ENCODE measurements around the gene WIF1. TPM values are rescaled to one million over a fixed set of nuclear protein-coding genes. Genes with fewer than 3 reads are reported as not detected.

The WIF1 gene
- 0.22 and 0.31 TPM in 2 replicates for total RNA-seq
- long read RNA-seq = 0 reads

DNA sequence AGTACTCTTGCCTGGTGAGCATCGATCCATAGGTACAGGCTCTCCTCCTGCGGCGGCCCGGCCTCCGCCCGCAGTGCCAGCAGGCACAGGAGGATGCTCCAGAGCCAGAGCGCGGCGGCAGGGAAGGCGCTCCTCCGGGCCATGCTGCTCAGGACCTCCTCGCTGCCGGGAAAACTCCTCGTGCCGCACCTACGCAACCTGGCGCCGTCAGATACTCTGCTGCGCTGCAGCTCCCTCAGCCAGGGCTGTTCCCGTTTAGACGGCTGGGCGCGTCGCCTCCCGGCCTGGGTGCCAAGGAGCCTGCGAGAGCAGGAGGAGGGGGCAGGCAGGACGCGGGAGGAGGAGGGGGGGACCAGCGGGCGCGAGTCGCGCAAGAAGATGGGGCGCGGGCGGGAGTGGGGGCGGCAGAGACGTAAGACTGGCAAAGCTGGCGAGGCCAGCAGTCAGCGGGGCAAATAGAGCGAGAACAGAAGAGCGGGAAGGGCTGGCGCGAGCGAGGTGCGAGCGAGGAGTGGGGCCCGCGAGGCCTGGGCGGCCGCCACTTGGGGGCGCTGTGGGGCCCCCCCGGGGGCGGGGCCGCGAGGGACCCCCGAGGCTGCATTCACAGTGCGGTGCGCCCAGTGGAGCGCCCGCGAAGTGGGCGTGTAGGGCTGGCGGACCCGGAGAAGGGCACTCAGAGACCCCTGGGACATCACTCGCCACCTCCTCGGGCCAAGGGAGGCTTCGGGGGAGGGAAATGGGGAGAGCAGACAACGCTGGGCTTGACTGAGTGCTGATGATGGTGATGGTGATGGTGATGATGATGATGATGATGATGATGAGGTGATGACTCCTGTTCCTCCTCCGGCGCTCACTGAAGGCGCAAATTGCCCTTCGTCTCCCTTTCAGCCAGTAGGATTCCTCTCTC lies at the start of gene WIF1:
TSS of gene WIF1 (minus strand) at position 257 of the 907 bp plus-strand sequence. CDS start at position 143, 114 bp downstream.
- Mint-ChIP-seq H3K9me3 (ENCODE audit: low read depth) (no peaks in the 10 kb centered on the region), H3K27ac (no peak within 1 kb of the TSS), H3K36me3 (ENCODE audit: insufficient read depth) (no peaks in the 10 kb centered on the region), H3K27me3 (peaks cover 50% of the 10 kb centered on the region), H3K4me1 (ENCODE audit: low read depth) (no peaks in the 10 kb centered on the region), H3K4me3 (ENCODE audit: low read depth) (no peak within 1 kb of the TSS)
- peak; percentile 14 for DNase-seq (ENCODE audit: low spot score, unreplicated experiment)
- TF ChIP-seq, protein P1, sequence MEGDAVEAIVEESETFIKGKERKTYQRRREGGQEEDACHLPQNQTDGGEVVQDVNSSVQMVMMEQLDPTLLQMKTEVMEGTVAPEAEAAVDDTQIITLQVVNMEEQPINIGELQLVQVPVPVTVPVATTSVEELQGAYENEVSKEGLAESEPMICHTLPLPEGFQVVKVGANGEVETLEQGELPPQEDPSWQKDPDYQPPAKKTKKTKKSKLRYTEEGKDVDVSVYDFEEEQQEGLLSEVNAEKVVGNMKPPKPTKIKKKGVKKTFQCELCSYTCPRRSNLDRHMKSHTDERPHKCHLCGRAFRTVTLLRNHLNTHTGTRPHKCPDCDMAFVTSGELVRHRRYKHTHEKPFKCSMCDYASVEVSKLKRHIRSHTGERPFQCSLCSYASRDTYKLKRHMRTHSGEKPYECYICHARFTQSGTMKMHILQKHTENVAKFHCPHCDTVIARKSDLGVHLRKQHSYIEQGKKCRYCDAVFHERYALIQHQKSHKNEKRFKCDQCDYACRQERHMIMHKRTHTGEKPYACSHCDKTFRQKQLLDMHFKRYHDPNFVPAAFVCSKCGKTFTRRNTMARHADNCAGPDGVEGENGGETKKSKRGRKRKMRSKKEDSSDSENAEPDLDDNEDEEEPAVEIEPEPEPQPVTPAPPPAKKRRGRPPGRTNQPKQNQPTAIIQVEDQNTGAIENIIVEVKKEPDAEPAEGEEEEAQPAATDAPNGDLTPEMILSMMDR (IDR thresholded peaks at IDR 0.05; ENCODE audit: unreplicated experiment) = peak; percentile 52

GRCh38 chr12:65170209-65170881 lies 49.2 kb upstream of the WIF1 start:
- TF ChIP-seq, protein P1 (IDR thresholded peaks at IDR 0.05; ENCODE audit: unreplicated experiment) = no peak

GRCh38 chr12:65169320-65170208 lies 48.5 kb upstream of the WIF1 start, which contains the start of gene LEMD3:
Gene LEMD3 (plus strand): TSS chr12:65169583. CDS start chr12:65169597, 14 bp downstream.
- Mint-ChIP-seq H3K36me3 (ENCODE audit: insufficient read depth) (no peaks in the 10 kb centered on the region), H3K27me3 (no peaks in the 10 kb centered on the region), H3K4me1 (ENCODE audit: low read depth) (peaks cover 25% of the 10 kb centered on the region), H3K4me3 (ENCODE audit: low read depth) (peak within 1 kb of the TSS; percentile 100), H3K9me3 (ENCODE audit: low read depth) (no peaks in the 10 kb centered on the region), H3K27ac (peak within 1 kb of the TSS; percentile 100)
- TF ChIP-seq, protein P1 (IDR thresholded peaks at IDR 0.05; ENCODE audit: unreplicated experiment) = no peak
- DNase-seq (ENCODE audit: low spot score, unreplicated experiment) = peak; percentile 87

More at GRCh38 chr12:65170209-65170881, 49.2 kb upstream of the WIF1 start:
- no peaks in the 10 kb centered on the region for H3K9me3 Mint-ChIP-seq (ENCODE audit: low read depth)
- peaks cover 25% of the 10 kb centered on the region for H3K4me1 Mint-ChIP-seq (ENCODE audit: low read depth)
- H3K36me3 Mint-ChIP-seq (ENCODE audit: insufficient read depth) = no peaks in the 10 kb centered on the region
- DNase-seq (ENCODE audit: low spot score, unreplicated experiment) = peak; percentile 24
- no peaks in the 10 kb centered on the region for H3K27me3 Mint-ChIP-seq
- peak overlapping the region; percentile 94 for H3K27ac Mint-ChIP-seq
- peak overlapping the region; percentile 100 for H3K4me3 Mint-ChIP-seq (ENCODE audit: low read depth)

GRCh38 chr12:65168681-65169319 lies 47.7 kb upstream of the WIF1 start:
- H3K4me3 Mint-ChIP-seq (ENCODE audit: low read depth) = peak overlapping the region; percentile 100
- no peaks in the 10 kb centered on the region for H3K27me3 Mint-ChIP-seq
- no peaks in the 10 kb centered on the region for H3K36me3 Mint-ChIP-seq (ENCODE audit: insufficient read depth)
- no peak for DNase-seq (ENCODE audit: low spot score, unreplicated experiment)
- no peaks in the 10 kb centered on the region for H3K9me3 Mint-ChIP-seq (ENCODE audit: low read depth)
- H3K4me1 Mint-ChIP-seq (ENCODE audit: low read depth) = peaks cover 25% of the 10 kb centered on the region
- TF ChIP-seq, protein P1 (IDR thresholded peaks at IDR 0.05; ENCODE audit: unreplicated experiment) = no peak
- peak overlapping the region; percentile 100 for H3K27ac Mint-ChIP-seq

All from progenitor cell of endocrine pancreas (in vitro differentiated cells).